Adrenal gland (tissue), 12 donors: Measurements from ENCODE around the gene VWA2. TPM values are rescaled to one million over a fixed set of nuclear protein-coding genes. Genes with fewer than 3 reads are reported as not detected.

Experiments
- DNase-seq, 7 donors: peaks; one replicate each; pipeline ENCODE4 v3.0.0-alpha.2; 2019 to 2020
- H3K27ac ChIP-seq, 5 donors: fragments of 200-600 bp; sonication (generic) in 4 of 5; 1 replicate in 3 of 5; 2 replicates in 2 of 5; pipeline versions ENCODE4 v1.5.1 to v1.8.0; 2016 to 2020; ENCODE audit warnings: mild to moderate bottlenecking in 1 of 5
- H3K27me3 ChIP-seq: fragments of 200-600 bp; 2 replicates; pipeline ENCODE4 v1.8.0; 2021
- H3K36me3 ChIP-seq, 2 donors: fragments of 200-600 bp; replicated peaks in 1 of 2; 1 replicate in 1 of 2; 2 replicates in 1 of 2; pipeline versions ENCODE4 v1.5.1 to v1.8.0; 2018 to 2022
- H3K4me1 ChIP-seq, 2 donors: fragments of 200-600 bp; replicated peaks in 1 of 2; 1 replicate in 1 of 2; 2 replicates in 1 of 2; pipeline versions ENCODE4 v1.5.1 to v1.8.0; 2018 to 2021
- H3K4me3 ChIP-seq, 4 donors: fragments of 200-600 bp; sonication (generic) in 3 of 4; one replicate each; pipeline ENCODE4 v1.5.1; 2016 to 2018
- H3K9me3 ChIP-seq, 3 donors: fragments of 200-600 bp; sonication (generic) in 1 of 3; replicated peaks in 1 of 3; 1 replicate in 2 of 3; 2 replicates in 1 of 3; pipeline versions ENCODE4 v1.5.1 to v1.8.0; 2016 to 2021
- CTCF ChIP-seq, 6 experiments: fragments of 450-650 bp in 4 of 6; fragments of 200-600 bp in 2 of 6; sonication (generic) in 1 of 6; IDR thresholded peaks; 1 replicate in 5 of 6; 2 replicates in 1 of 6; pipeline versions ENCODE4 v1.5.1 to v1.8.0; 2016 to 2021; ENCODE audit warnings: antibody characterized with exemption in 6 of 6, mild to moderate bottlenecking in 2 of 6, moderate library complexity in 1 of 6
- POLR2A ChIP-seq, 2 donors: fragments of 450-650 bp; IDR thresholded peaks; one replicate each; pipeline ENCODE4 v1.6.1; 2017; ENCODE audit warnings: antibody characterized with exemption in 2 of 2, mild to moderate bottlenecking in 2 of 2, moderate library complexity in 1 of 2
- WGBS, 4 donors: extraction: QIAGEN DNeasy Blood & Tissue Kit in 2 of 4; methylation state at CpG; one replicate each; pipeline versions ENCODE4 v1.1.5 to v1.1.7; 2013 to 2017; 5-methylcytosine and 5-hydroxymethylcytosine counted together
- intact Hi-C, 2 donors: fragments of 100-400 bp; cut with DNase I; formaldehyde crosslinking; loops; one replicate each; pipeline versions ENCODE4 v1.14.1 to v1.15.0; 2022 to 2023
- polyA plus RNA-seq, 3 donors: library from polyadenylated mRNA; stranded (reverse); fragments of 200-250 nt in 2 of 3; fragments of 350-450 nt in 1 of 3; fragmentation: Illumina TruSeq in 1 of 3; extraction: RNeasy Lipid Tissue Mini Kit (QIAGEN cat#74804) in 1 of 3; gene quantifications; one replicate each; pipeline ENCODE4 v1.2.3, GENCODE V29; 2013 to 2014
- total RNA-seq, 9 donors: library from RNA; depleted of rRNA in 4 of 9; stranded (reverse); fragments of >200 nt in 4 of 9; fragments of 120-200 nt in 1 of 9; fragmentation: NEBNext Ultra II Directional in 1 of 9; extraction: Animal tissue kit (Norgen Biotek cat#: 25700) in 1 of 9; gene quantifications; one replicate each; pipeline versions ENCODE4 v1.1.0 to v1.2.4, GENCODE V29; 2013 to 2023
- donor health status: healthy with polysubstance abuse.
- donor health status: Bipolar disorder and iron deficiency.
- donor health status: DM: yes; HTN: yes; CAD: no.
- donor health status: DM: no; HTN: no; CAD: no.
- donor health status: DM: no; HTN: no; CAD: no.
- donor health status: DM: yes; HTN: yes; CAD: no.

The VWA2 gene
- total and polyA plus RNA-seq, 12 donors, result 0.15 TPM; not detected in 11

- Histone ChIP-seq H3K27ac (no peak overlapping the region), H3K9me3 (no peaks in the 10 kb centered on the region), H3K4me1 (no peaks in the 10 kb centered on the region), H3K36me3 (no peaks in the 10 kb centered on the region), H3K27me3 (no peaks in the 10 kb centered on the region), H3K4me3 (no peak overlapping the region)
- TF ChIP-seq CTCF (IDR thresholded peaks at IDR 0.05) (no peak), POLR2A (IDR thresholded peaks at IDR 0.05) (no peak)
- no peak for DNase-seq
- intact Hi-C loops, result no loop called here
- WGBS, 4 donors, result 84 to 91% (median 89%) methylated on average over 8 of the region's 8 CpGs
These were observed 101.8 kb downstream of the VWA2 start for GRCh38 chr10:114340816-114341215.

Other genes starting within 250 kb of the VWA2 start
- under 1 TPM in 6 of 9 donors, not detected in 3; 0.14 to 0.78 (median 0.36) TPM for gene ADRB1, start 195.4 kb upstream of the VWA2 start, total RNA-seq
- under 1 TPM; 0.13 to 0.54 (median 0.24) TPM for gene ADRB1, start 195.4 kb upstream of the VWA2 start, polyA plus RNA-seq
- gene CCDC186, start 65.1 kb upstream of the VWA2 start, total RNA-seq, result 10 to 100 TPM in 7 of 9 donors, 1 to 10 TPM in 2; 6.4 to 20.1 (median 17.5) TPM
- 10 to 100 TPM in 1 of 3 donors, 1 to 10 TPM in 2; 1.9 to 16.4 (median 4.5) TPM for gene CCDC186, start 65.1 kb upstream of the VWA2 start, polyA plus RNA-seq
- gene TDRD1, start 59.9 kb upstream of the VWA2 start, total RNA-seq, result under 1 TPM in 6 of 9 donors, not detected in 3; 0.11 to 0.72 (median 0.31) TPM
- gene TDRD1, start 59.9 kb upstream of the VWA2 start, polyA plus RNA-seq, result under 1 TPM; 0.03 to 0.08 (median 0.04) TPM
- 1 to 10 TPM; 1.7 to 9.4 (median 4.8) TPM for gene AFAP1L2, start 165.2 kb downstream of the VWA2 start, total RNA-seq
- 1 to 10 TPM; 1.4 to 3.2 (median 2.5) TPM for gene AFAP1L2, start 165.2 kb downstream of the VWA2 start, polyA plus RNA-seq